ENCODE measurements around the gene AXL.

AXL gene

GRCh38 chr19:41194157-41194552 lies 24.9 kb upstream of the AXL start:
- no peaks in the 10 kb centered on the region for H3K9me3 ChIP-seq (ENCODE audit: low read length)
- H3K4me1 ChIP-seq (ENCODE audit: insufficient read depth, low read length, severe bottlenecking): no peaks in the 10 kb centered on the region
- no peaks in the 10 kb centered on the region for H3K79me2 ChIP-seq (ENCODE audit: insufficient read depth, low read length)
- no peaks in the 10 kb centered on the region for H3K27me3 ChIP-seq (ENCODE audit: insufficient read depth, low read length)
- H3K9ac ChIP-seq (ENCODE audit: low read length): no peak overlapping the region
- no peaks in the 10 kb centered on the region for H3K9me2 ChIP-seq (ENCODE audit: low read depth, low read length)
- no peaks in the 10 kb centered on the region for H4K20me1 ChIP-seq (ENCODE audit: insufficient read depth, low read length)
- H3K4me2 ChIP-seq (ENCODE audit: low read length): no peak overlapping the region
- H3F3A ChIP-seq (ENCODE audit: insufficient read depth, low read length): no peaks in the 10 kb centered on the region
- H2AFZ ChIP-seq (ENCODE audit: low read length): no peak overlapping the region
- no peaks in the 10 kb centered on the region for H3K36me3 ChIP-seq (ENCODE audit: insufficient read depth, low read length)
- H3K4me3 ChIP-seq (ENCODE audit: low read depth, low read length, poor library complexity, severe bottlenecking): no peak overlapping the region
- TF ChIP-seq EZH2 (IDR thresholded peaks at IDR 0.05; ENCODE audit: borderline replicate concordance, low read length) (no peak), CTCF (IDR thresholded peaks at IDR 0.05; ENCODE audit: low read length) (no peak)
- no peak overlapping the region for H3K27ac ChIP-seq (ENCODE audit: low read depth, low read length, poor library complexity, severe bottlenecking)

GRCh38 chr19:41195675-41196497 lies 23.1 kb upstream of the AXL start:
- no peaks in the 10 kb centered on the region for H3K79me2 ChIP-seq (ENCODE audit: insufficient read depth, low read length)

GRCh38 chr19:41198559-41198958 lies 20.5 kb upstream of the AXL start:
- no peaks in the 10 kb centered on the region for H3F3A ChIP-seq (ENCODE audit: insufficient read depth, low read length)

More at GRCh38 chr19:41195675-41196497, 23.1 kb upstream of the AXL start:
- Histone ChIP-seq H3K36me3 (ENCODE audit: insufficient read depth, low read length) (no peaks in the 10 kb centered on the region), H3K9ac (ENCODE audit: low read length) (no peak overlapping the region), H3K27me3 (ENCODE audit: insufficient read depth, low read length) (no peaks in the 10 kb centered on the region), H4K20me1 (ENCODE audit: insufficient read depth, low read length) (no peaks in the 10 kb centered on the region), H3K4me3 (ENCODE audit: low read depth, low read length, poor library complexity, severe bottlenecking) (no peak overlapping the region), H3K27ac (ENCODE audit: low read depth, low read length, poor library complexity, severe bottlenecking) (no peak overlapping the region), H2AFZ (ENCODE audit: low read length) (no peak overlapping the region), H3K9me2 (ENCODE audit: low read depth, low read length) (no peaks in the 10 kb centered on the region), H3K4me2 (ENCODE audit: low read length) (no peak overlapping the region), H3F3A (ENCODE audit: insufficient read depth, low read length) (no peaks in the 10 kb centered on the region), H3K9me3 (ENCODE audit: low read length) (no peaks in the 10 kb centered on the region), H3K4me1 (ENCODE audit: insufficient read depth, low read length, severe bottlenecking) (no peaks in the 10 kb centered on the region)
- TF ChIP-seq CTCF (IDR thresholded peaks at IDR 0.05; ENCODE audit: low read length): no peak
- no peak for TF ChIP-seq EZH2 (IDR thresholded peaks at IDR 0.05; ENCODE audit: borderline replicate concordance, low read length)

More at GRCh38 chr19:41198559-41198958, 20.5 kb upstream of the AXL start:
- Histone ChIP-seq H3K9me3 (ENCODE audit: low read length) (no peaks in the 10 kb centered on the region), H3K9me2 (ENCODE audit: low read depth, low read length) (no peaks in the 10 kb centered on the region), H2AFZ (ENCODE audit: low read length) (no peak overlapping the region), H3K9ac (ENCODE audit: low read length) (no peak overlapping the region), H3K4me1 (ENCODE audit: insufficient read depth, low read length, severe bottlenecking) (no peaks in the 10 kb centered on the region), H3K4me2 (ENCODE audit: low read length) (no peak overlapping the region), H3K27me3 (ENCODE audit: insufficient read depth, low read length) (no peaks in the 10 kb centered on the region), H3K79me2 (ENCODE audit: insufficient read depth, low read length) (no peaks in the 10 kb centered on the region), H3K36me3 (ENCODE audit: insufficient read depth, low read length) (no peaks in the 10 kb centered on the region), H4K20me1 (ENCODE audit: insufficient read depth, low read length) (no peaks in the 10 kb centered on the region), H3K4me3 (ENCODE audit: low read depth, low read length, poor library complexity, severe bottlenecking) (no peak overlapping the region), H3K27ac (ENCODE audit: low read depth, low read length, poor library complexity, severe bottlenecking) (no peak overlapping the region)
- TF ChIP-seq CTCF (IDR thresholded peaks at IDR 0.05; ENCODE audit: low read length): no peak
- no peak for TF ChIP-seq EZH2 (IDR thresholded peaks at IDR 0.05; ENCODE audit: borderline replicate concordance, low read length)

All from OCI-LY1 (cell line).